A549 (cell line): ENCODE results near the gene PRG3. TPM values are rescaled to one million over a fixed set of nuclear protein-coding genes. Genes with fewer than 3 reads are reported as not detected.

Experiments
- ATAC-seq, 2 experiments: fragments of 200-7000 bp in 1 of 2; fragments of >200 bp in 1 of 2; cut with Nextera tagmentation in 1 of 2; cut with Tn5 transposase in 1 of 2; 3 replicates each; pipeline versions ENCODE4 v1.8.0 to v1.9.1; 2018 to 2020; ENCODE audit warnings: mild to moderate bottlenecking in 1 of 2, moderate library complexity in 1 of 2
- CTCF ChIA-PET: fragments of 300-600 bp; sonication (Branson Sonifier 250); formaldehyde crosslinking; extraction: SDS; loops from one replicate; lab custom pipeline; 2021; ENCODE audit warnings: antibody characterized with exemption, inconsistent platforms; lab: Yijun Ruan, JAX
- POLR2A ChIA-PET: fragments of 350-600 bp; formaldehyde crosslinking; extraction: SDS; loops from one replicate; lab custom pipeline; 2021; ENCODE audit warnings: antibody characterized with exemption, inconsistent platforms; lab: Yijun Ruan, JAX
- DNase-seq, 2 experiments: peaks; one replicate each; pipeline versions ENCODE4 v3.0.0 to v3.0.0-alpha.2; 2011 to 2016; ENCODE audit warnings: low read depth in 1 of 2, low spot score in 1 of 2
- FAIRE-seq: peaks from 2 replicates; lab custom pipeline; 2011; peaks lifted over from hg19 to GRCh38; lab: Jason Lieb, UNC
- H3K27ac ChIP-seq, 2 experiments: fragments of >200 bp; sonication (Bioruptor Twin); formaldehyde crosslinking; 3 replicates each; pipeline ENCODE4 v1.5.1; 2016 to 2017
- H3K4me1 ChIP-seq: fragments of >200 bp; sonication (Bioruptor Twin); formaldehyde crosslinking; 3 replicates; pipeline ENCODE4 v1.6.1; 2016
- H3K4me2 ChIP-seq: fragments of >200 bp; sonication (Bioruptor Twin); formaldehyde crosslinking; 3 replicates; pipeline ENCODE4 v1.6.1; 2016
- H3K4me3 ChIP-seq: fragments of >200 bp; sonication (Bioruptor Twin); formaldehyde crosslinking; 3 replicates; pipeline ENCODE4 v1.5.1; 2016
- H3K9me3 ChIP-seq: fragments of >200 bp; sonication (Bioruptor Twin); formaldehyde crosslinking; 3 replicates; pipeline ENCODE4 v1.6.1; 2016
- CHD2 ChIP-seq: fragments of 150-350 bp; IDR thresholded peaks from 2 replicates; pipeline ENCODE4 v1.6.1; 2014; ENCODE audit warnings: low read length; ENCODE audit not compliant: partially characterized antibody
- EHMT2 ChIP-seq: fragments of 200-600 bp; sonication (generic); IDR thresholded peaks from 2 replicates; pipeline ENCODE4 v1.6.1; 2016; ENCODE audit warnings: antibody characterized with exemption, low read depth, mild to moderate bottlenecking, moderate library complexity
- EP300 ChIP-seq, 2 experiments: fragments of >200 bp; sonication (Bioruptor Twin); formaldehyde crosslinking; IDR thresholded peaks; 2 replicates in 1 of 2; 3 replicates in 1 of 2; pipeline ENCODE4 v1.6.1; 2016 to 2017
- ESRRA ChIP-seq: fragments of 150-350 bp; IDR thresholded peaks from 2 replicates; pipeline ENCODE4 v1.6.1; 2014; ENCODE audit warnings: mild to moderate bottlenecking, low read length, borderline replicate concordance
- FOSL2 ChIP-seq, 2 experiments: fragments of 450-650 bp in 1 of 2; fragments of >200 bp in 1 of 2; sonication (Bioruptor Twin) in 1 of 2; formaldehyde crosslinking; IDR thresholded peaks; 2 replicates each; pipeline versions ENCODE4 v1.5.0 to v1.6.1; 2016 to 2020; ENCODE audit warnings: mild to moderate bottlenecking in 1 of 2, moderate library complexity in 1 of 2
- FOXS1 ChIP-seq: fragments of 250-450 bp; sonication (Bioruptor Pico); IDR thresholded peaks from 2 replicates; pipeline ENCODE4 v1.5.0; 2020; ENCODE audit warnings: mild to moderate bottlenecking, moderate library complexity
- HDAC2 ChIP-seq: fragments of 200-600 bp; sonication (generic); IDR thresholded peaks from 2 replicates; pipeline ENCODE4 v1.6.1; 2016
- HOXB5 ChIP-seq: fragments of 250-450 bp; sonication (Bioruptor Pico); IDR thresholded peaks from 2 replicates; pipeline ENCODE4 v1.5.0; 2020; ENCODE audit warnings: mild to moderate bottlenecking, moderate library complexity
- JUN ChIP-seq, 2 experiments: fragments of >200 bp; sonication (Bioruptor Twin); formaldehyde crosslinking; IDR thresholded peaks; 2 replicates in 1 of 2; 3 replicates in 1 of 2; pipeline ENCODE4 v1.6.1; 2016 to 2017
- JUNB ChIP-seq: fragments of >200 bp; sonication (Bioruptor Twin); formaldehyde crosslinking; IDR thresholded peaks from 2 replicates; pipeline ENCODE4 v1.6.1; 2016
- KDM1A ChIP-seq: fragments of 200-600 bp; sonication (generic); IDR thresholded peaks from 2 replicates; pipeline ENCODE4 v1.6.1; 2016; ENCODE audit warnings: low read depth, mild to moderate bottlenecking
- MAZ ChIP-seq: fragments of 150-350 bp; IDR thresholded peaks from 2 replicates; pipeline ENCODE4 v1.6.1; 2014; ENCODE audit warnings: antibody characterized with exemption, low read depth, low read length, borderline replicate concordance
- NPAS2 ChIP-seq: fragments of 250-450 bp; sonication (Bioruptor Pico); IDR thresholded peaks from 2 replicates; pipeline ENCODE4 v1.8.0; 2022; ENCODE audit warnings: mild to moderate bottlenecking, moderate library complexity, borderline replicate concordance
- POLR2A ChIP-seq: IDR thresholded peaks from 2 replicates; pipeline ENCODE4 v1.6.1; 2012; ENCODE audit warnings: mild to moderate bottlenecking, low read length
- RAD21 ChIP-seq, 2 experiments: fragments of >200 bp in 1 of 2; sonication (Bioruptor Twin) in 1 of 2; formaldehyde crosslinking in 1 of 2; IDR thresholded peaks in 1 of 2; conservative IDR thresholded peaks in 1 of 2; 2 replicates in 1 of 2; 3 replicates in 1 of 2; pipeline ENCODE4 v1.6.1; 2012 to 2018; ENCODE audit warnings: inconsistent platforms in 1 of 2
- RARB ChIP-seq: fragments of 250-450 bp; sonication (Bioruptor Pico); IDR thresholded peaks from 2 replicates; pipeline ENCODE4 v1.8.0; 2021; ENCODE audit warnings: mild to moderate bottlenecking, moderate library complexity
- RFX5 ChIP-seq: fragments of 450-650 bp; IDR thresholded peaks from 2 replicates; pipeline ENCODE4 v1.7.1; 2014; ENCODE audit warnings: antibody characterized with exemption, mild to moderate bottlenecking, moderate library complexity
- ZFP36 ChIP-seq: fragments of 450-650 bp; IDR thresholded peaks from 2 replicates; pipeline ENCODE4 v1.6.1; 2014; ENCODE audit warnings: borderline replicate concordance; ENCODE audit not compliant: partially characterized antibody
- ZSCAN20 ChIP-seq: fragments of 250-450 bp; sonication (Bioruptor Pico); IDR thresholded peaks from 2 replicates; pipeline ENCODE4 v1.8.0; 2022; ENCODE audit warnings: mild to moderate bottlenecking, moderate library complexity
- WGBS: methylation state at CpG from one replicate; pipeline ENCODE4 v1.1.6; 2017; ENCODE audit errors: missing lambda C conversion rate; 5-methylcytosine and 5-hydroxymethylcytosine counted together
- polyA plus RNA-seq, 4 experiments: library from polyadenylated mRNA; depleted of rRNA in 3 of 4; stranded (reverse); fragments of >200 nt; fragmentation: RNase III in 1 of 4; extraction: RNeasy Plus Mini Kit Qiagen cat#74134 plus additional on column Dnase treatment in 1 of 4; gene quantifications; 2 replicates in 3 of 4; 3 replicates in 1 of 4; pipeline ENCODE4 v1.2.3, GENCODE V29; 2011 to 2017
- TF ChIP-seq, protein P1 (sequence below): IDR thresholded peaks from 2 replicates; pipeline ENCODE4 v1.6.1; 2012
- TF ChIP-seq, protein P2 (sequence below): fragments of >200 bp; sonication (Bioruptor Twin); formaldehyde crosslinking; IDR thresholded peaks from 3 replicates; pipeline ENCODE4 v1.6.1; 2016
- TF ChIP-seq, protein P3 (sequence below): fragments of 450-650 bp; IDR thresholded peaks from 2 replicates; pipeline ENCODE4 v1.6.1; 2014; ENCODE audit warnings: antibody characterized with exemption

The PRG3 gene
- polyA plus RNA-seq, 2 of the 4 experiments (the other 2 are of a cell fraction) = not detected

DNA sequence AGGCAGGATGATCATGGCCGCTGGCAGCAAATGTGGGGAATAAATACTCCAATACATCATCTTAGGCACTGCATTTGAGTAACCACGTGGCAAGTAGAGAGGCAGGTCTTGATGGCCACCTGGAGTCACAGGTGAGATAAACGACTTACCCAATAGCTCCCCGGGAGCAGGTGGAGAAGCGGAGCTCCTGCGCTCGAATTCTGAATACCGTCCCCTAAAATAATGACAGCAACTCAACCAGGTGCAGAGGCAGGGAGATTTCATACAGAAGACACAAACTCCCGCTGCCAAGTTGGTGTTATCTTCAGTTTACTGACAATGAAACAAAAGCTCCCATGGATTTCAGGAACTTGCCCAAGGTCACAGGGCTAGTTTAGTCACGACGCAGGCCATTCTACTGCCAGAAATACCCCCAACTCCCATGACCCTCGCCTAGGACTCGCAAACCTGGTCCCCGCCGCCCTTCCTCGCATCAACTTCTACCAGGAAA is 45.5 kb upstream of the PRG3 start:
- H3K27ac ChIP-seq = peak overlapping the region in 1 of 2 experiments; percentile 65; a peak in 3 of 6 replicates
- peaks cover 31% of the 10 kb centered on the region for H3K4me1 ChIP-seq
- ATAC-seq (no peak), DNase-seq (no peak), FAIRE-seq (no peak)
- no peak overlapping the region for H3K4me3 ChIP-seq
- TF ChIP-seq POLR2A (no peak), MAZ (no peak), RFX5 (no peak), EHMT2 (no peak), HDAC2 (no peak), HOXB5 (CRISPR knock-in tag) (no peak), RARB (CRISPR knock-in tag) (no peak), ZSCAN20 (no peak)
- TF ChIP-seq, protein P1, sequence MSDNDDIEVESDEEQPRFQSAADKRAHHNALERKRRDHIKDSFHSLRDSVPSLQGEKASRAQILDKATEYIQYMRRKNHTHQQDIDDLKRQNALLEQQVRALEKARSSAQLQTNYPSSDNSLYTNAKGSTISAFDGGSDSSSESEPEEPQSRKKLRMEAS = no peak
- H3K4me2 ChIP-seq = no peak overlapping the region
- ChIA-PET POLR2A (no interaction called here), CTCF (interaction anchor here (0.7 to 1.6 kb wide), 2 partner anchors 32 to 64 kb away, joined by 4 to 5 read pairs; no protein-coding TSS in a partner anchor)
- WGBS = 79% methylated on average over 16 of the region's 16 CpGs
- no peaks in the 10 kb centered on the region for H3K9me3 ChIP-seq

DNA sequence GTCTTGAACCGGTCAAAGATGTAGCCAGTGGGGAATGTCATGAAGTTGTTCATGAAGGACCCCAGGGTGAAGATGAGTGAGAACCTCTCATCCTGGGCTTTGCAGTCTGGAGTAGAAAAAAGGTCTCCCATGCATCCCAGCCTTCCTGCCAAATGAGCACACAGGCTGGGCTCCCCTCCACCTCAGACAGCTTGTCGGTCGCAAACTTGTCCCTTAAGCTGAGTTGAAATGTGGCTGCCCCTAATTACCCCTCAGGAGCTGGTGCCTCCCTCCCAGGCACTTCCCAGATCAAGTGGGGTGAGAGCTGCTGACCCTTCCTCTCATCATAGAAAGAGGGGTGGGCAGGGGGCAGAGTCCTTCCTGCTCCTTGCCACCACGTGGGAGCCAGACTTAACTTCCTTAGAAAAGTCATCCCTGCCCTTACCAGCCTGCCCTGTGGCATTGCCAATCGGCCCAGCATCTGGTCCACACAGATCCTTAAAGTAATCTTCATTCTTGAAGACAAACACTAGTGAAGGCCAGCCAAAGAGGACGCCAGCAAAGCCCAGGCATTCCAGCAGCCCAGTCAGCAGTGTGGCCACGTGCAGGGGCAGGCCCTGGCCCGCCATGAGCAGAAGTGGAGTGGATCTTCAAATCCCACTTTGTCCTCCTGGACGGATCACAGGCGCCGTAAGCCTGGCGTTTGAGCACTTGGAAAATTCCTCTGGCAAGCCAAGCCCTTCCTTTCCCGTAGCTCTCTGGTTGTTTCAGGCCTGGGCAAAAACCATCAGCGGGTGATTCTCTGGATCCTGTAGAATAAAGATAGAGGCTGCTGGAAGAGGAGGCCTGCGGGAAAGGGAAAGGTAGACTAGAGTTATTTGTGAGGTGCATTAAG is 44.9 kb upstream of the PRG3 start:
- peaks cover 29% of the 10 kb centered on the region for H3K4me1 ChIP-seq
- H3K4me3 ChIP-seq = no peak overlapping the region
- ChIA-PET POLR2A (no interaction called here), CTCF (interaction anchor here (0.7 to 1.6 kb wide), 2 partner anchors 33 to 63 kb away, joined by 4 to 5 read pairs; no protein-coding TSS in a partner anchor)
- ATAC-seq (no peak), FAIRE-seq (no peak)
- H3K9me3 ChIP-seq = no peaks in the 10 kb centered on the region
- H3K27ac ChIP-seq = peak overlapping the region; percentile 5 to 58; a peak in 4 of 6 replicates
- TF ChIP-seq JUNB (no peak), ZFP36 (no peak), EP300 (IDR thresholded peaks at IDR 0.05) (no peak)
- TF ChIP-seq, protein P1 = no peak
- TF ChIP-seq, all 56 proteins: peak for 0
- no peak overlapping the region for H3K4me2 ChIP-seq
- 80% methylated on average over 15 of the region's 15 CpGs for WGBS
- DNase-seq = no peak

DNA sequence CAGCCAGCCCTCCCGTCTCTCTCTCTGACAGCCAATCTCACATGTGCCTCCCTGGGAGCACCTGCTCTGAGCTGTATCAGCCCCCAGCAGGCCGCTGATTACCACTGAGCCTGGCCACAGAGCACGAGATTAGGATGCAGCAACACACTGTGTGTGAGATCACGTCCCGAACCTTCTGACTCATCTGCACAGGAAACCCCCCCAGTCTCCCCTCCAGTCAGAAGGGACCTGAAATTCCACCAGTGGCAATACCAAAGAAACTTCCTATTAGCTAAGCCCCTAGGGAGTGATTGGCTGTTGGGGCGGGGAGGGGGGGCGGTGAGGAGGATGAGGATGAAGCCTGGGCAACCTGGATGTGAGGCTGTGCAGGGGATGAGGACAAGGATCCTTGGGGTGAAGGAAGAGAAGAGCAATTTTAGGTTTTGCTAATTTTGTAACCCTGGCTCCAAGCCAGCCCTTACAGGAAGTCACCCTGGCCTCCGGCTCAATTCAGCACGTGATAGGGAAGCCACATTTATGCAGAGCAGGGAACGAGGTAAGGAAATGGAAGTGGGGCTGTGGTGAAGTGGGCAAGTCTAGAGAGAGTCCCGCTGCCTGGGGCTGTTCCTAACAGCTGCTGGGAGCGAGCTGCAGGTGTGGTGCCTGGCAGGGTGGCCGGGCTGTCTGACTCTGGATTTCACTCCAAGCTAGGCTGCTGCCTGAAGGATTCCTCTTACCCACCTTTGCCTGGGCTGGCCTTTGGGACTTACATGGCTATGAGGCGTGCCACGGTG is 44.0 kb upstream of the PRG3 start:
- WGBS = 63% methylated on average over 14 of the region's 15 CpGs
- H3K4me2 ChIP-seq = peak overlapping the region; percentile 26; the same call in 1 of the 3 replicates
- TF ChIP-seq FOXS1 (CRISPR knock-in tag) = no peak
- TF ChIP-seq, protein P1 = peak; percentile 30; the same call in 1 of the 2 replicates
- no peak for TF ChIP-seq FOSL2 (IDR thresholded peaks at IDR 0.05)
- peak; percentile 34; the same call in 1 of the 2 replicates for TF ChIP-seq FOSL2 (CRISPR knock-in tag; IDR thresholded peaks at IDR 0.05)
- no peak for DNase-seq
- H3K4me3 ChIP-seq = no peak overlapping the region
- no peaks in the 10 kb centered on the region for H3K9me3 ChIP-seq
- ChIA-PET CTCF (interaction anchor here (1.6 kb wide), 2 partner anchors 33 to 34 kb away, joined by 3 to 5 read pairs; no protein-coding TSS in a partner anchor), POLR2A (no interaction called here)
- FAIRE-seq = no peak
- peak; percentile 55 to 61; a peak in 5 of 6 replicates for ATAC-seq
- H3K4me1 ChIP-seq = peaks cover 27% of the 10 kb centered on the region
- peak overlapping the region; percentile 5 to 58; a peak in 5 of 6 replicates for H3K27ac ChIP-seq

DNA sequence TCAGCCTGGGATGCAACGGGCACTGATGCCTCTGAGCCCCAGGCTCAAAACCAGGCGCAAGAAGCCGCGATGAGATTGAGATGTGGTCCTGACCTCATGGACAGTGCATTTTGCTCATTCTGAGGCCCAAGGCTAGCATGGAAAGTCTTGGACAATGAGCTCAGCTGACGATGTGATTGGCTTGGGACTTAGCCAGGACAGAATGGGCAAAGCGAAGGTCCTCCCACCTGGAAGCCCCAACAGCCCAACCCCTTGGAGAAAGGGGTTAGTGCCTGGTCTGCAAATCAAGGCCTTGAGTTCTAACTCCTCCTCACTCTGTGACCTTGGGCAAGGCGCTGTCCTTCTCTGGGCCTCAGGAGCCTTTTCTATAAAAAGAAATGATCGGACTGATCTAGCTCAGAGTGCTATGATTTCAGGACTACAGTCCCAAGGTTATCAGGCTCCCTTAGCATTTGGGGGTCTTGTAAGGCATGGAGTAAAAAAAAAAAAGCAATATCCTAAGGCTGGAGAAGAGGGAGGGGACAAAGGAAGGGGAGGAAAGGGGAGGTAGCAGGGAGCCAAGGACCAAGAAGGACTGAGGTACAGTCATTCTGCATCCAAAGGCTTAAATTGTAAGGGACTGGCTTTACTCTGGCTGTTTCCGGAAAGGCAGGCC is 43.3 kb upstream of the PRG3 start:
- H3K4me3 ChIP-seq = no peak overlapping the region
- FAIRE-seq (no peak), DNase-seq (no peak), ATAC-seq (peak in 1 of 2 experiments; percentile 17; a peak in 1 of 6 replicates)
- peak overlapping the region in 1 of 2 experiments; percentile 58; a peak in 4 of 6 replicates for H3K27ac ChIP-seq
- WGBS = 84% methylated on average over 9 of the region's 9 CpGs
- no peaks in the 10 kb centered on the region for H3K9me3 ChIP-seq
- peak overlapping the region; percentile 26; the same call in 1 of the 3 replicates for H3K4me2 ChIP-seq
- POLR2A ChIA-PET = no interaction called here
- TF ChIP-seq ESRRA (no peak), RAD21 (conservative IDR thresholded peaks at IDR 0.05 in 1 of 2, IDR thresholded peaks at IDR 0.05 in 1 of 2) (no peak), JUN (IDR thresholded peaks at IDR 0.05) (no peak), FOXS1 (CRISPR knock-in tag) (no peak), KDM1A (no peak), CHD2 (no peak), NPAS2 (CRISPR knock-in tag) (no peak)
- TF ChIP-seq, protein P2, sequence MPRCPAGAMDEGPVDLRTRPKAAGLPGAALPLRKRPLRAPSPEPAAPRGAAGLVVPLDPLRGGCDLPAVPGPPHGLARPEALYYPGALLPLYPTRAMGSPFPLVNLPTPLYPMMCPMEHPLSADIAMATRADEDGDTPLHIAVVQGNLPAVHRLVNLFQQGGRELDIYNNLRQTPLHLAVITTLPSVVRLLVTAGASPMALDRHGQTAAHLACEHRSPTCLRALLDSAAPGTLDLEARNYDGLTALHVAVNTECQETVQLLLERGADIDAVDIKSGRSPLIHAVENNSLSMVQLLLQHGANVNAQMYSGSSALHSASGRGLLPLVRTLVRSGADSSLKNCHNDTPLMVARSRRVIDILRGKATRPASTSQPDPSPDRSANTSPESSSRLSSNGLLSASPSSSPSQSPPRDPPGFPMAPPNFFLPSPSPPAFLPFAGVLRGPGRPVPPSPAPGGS = no peak
- TF ChIP-seq, protein P3, sequence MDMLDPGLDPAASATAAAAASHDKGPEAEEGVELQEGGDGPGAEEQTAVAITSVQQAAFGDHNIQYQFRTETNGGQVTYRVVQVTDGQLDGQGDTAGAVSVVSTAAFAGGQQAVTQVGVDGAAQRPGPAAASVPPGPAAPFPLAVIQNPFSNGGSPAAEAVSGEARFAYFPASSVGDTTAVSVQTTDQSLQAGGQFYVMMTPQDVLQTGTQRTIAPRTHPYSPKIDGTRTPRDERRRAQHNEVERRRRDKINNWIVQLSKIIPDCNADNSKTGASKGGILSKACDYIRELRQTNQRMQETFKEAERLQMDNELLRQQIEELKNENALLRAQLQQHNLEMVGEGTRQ = no peak
- H3K4me1 ChIP-seq = peaks cover 27% of the 10 kb centered on the region
- CTCF ChIA-PET = interaction anchor here (0.9 to 1.6 kb wide), 2 partner anchors 34 to 45 kb away, joined by 3 to 4 read pairs; no protein-coding TSS in a partner anchor
